ENCODE results near the gene ATP8A2.

DNA sequence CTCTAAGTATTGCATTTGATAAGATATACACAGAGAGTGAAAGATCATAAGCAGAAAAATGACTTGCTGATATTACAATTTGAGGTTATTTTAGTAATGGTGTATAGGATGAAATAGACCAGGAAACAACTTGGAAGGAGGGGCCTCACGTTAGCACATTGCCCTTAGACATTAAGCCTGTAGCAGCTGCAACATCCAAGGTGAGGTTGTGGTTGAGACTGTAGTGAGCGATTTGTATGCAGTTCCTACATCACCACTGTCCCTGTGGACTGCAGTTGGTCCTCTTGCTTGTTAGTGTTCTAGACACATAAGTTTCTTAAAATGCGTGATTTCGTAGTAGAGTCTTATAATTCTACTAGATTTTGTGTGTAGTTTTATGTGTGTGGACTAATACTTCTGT is 311.3 kb downstream of the ATP8A2 start:
- TF ChIP-seq POLR2A (IDR thresholded peaks at IDR 0.05; ENCODE audit: extremely low read depth, insufficient read length), result no peak
- TF ChIP-seq, protein P1, sequence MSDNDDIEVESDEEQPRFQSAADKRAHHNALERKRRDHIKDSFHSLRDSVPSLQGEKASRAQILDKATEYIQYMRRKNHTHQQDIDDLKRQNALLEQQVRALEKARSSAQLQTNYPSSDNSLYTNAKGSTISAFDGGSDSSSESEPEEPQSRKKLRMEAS (IDR thresholded peaks at IDR 0.05; ENCODE audit: low read depth, low read length), result no peak

All from NB4 (cell line).